IPS-15b (cell line): Measurements from ENCODE around the gene PARS2.

Experiments
- H3K27me3 ChIP-seq: one replicate; pipeline ENCODE4 v1.6.1; 2013; ENCODE audit warnings: low read length; ENCODE audit not compliant: control insufficient read depth, insufficient read depth
- H3K36me3 ChIP-seq: one replicate; pipeline ENCODE4 v1.6.1; 2013; ENCODE audit warnings: low read length; ENCODE audit not compliant: control insufficient read depth, insufficient read depth
- H3K4me1 ChIP-seq: one replicate; pipeline ENCODE4 v1.6.1; 2013; ENCODE audit warnings: mild to moderate bottlenecking, low read length; ENCODE audit not compliant: control insufficient read depth, insufficient read depth
- H3K4me3 ChIP-seq: one replicate; pipeline ENCODE4 v1.5.1; 2013; ENCODE audit warnings: low read depth, low read length
- H3K9ac ChIP-seq: one replicate; pipeline ENCODE4 v1.6.1; 2013; ENCODE audit warnings: low read depth, mild to moderate bottlenecking, low read length
- H3K9me3 ChIP-seq: one replicate; pipeline ENCODE4 v1.6.1; 2013; ENCODE audit warnings: mild to moderate bottlenecking, low read length; ENCODE audit not compliant: control insufficient read depth, insufficient read depth

PARS2 gene

DNA sequence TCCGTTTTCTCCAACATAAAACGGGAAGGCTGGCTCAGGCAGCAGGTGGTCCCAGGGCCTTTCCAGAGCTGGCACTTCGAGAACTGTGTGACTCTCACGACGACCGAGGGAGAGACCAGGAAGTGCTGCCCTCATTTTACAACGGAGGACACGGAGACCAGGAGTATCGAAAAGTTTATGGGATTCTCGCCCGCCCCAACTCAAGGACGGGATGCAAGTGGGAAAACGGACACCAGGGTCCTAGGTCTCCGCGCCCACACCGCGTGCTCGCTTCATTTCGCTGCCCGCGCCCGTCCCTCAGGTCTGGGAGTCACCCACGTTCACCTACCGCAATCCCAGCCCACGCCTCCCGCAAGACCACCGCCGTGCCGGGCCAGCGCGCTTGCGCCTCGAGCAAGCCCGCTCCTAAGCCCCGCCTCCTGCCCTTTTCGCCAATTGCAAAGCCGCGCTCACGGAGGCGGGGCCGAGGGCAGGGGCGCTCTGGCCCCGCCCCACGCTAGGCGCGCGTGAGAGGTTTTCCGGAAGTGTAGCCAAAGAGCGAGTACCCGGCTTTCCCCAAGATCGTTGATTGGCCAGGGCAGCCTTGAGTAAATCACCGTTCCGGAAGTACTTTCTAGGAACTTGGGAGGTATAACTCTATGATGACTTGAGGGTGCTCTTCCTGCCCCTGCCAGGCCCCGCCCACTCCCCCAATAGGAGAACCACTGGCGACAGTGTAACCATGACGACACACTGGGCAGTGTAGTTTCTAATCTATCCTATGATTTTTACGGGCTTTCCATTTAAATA is at the start of gene PARS2:
Gene PARS2 (minus strand): TSS at position 391 of the 789 bp plus-strand sequence. CDS start 5,362 bp downstream, outside the sequence.
- H3K36me3 ChIP-seq: peaks cover 3% of the 10 kb centered on the region
- H3K4me3 ChIP-seq: peak within 1 kb of the TSS; percentile 98
- H3K27me3 ChIP-seq: no peaks in the 10 kb centered on the region
- peak within 1 kb of the TSS; percentile 87 for H3K9ac ChIP-seq
- H3K4me1 ChIP-seq: no peaks in the 10 kb centered on the region
- no peaks in the 10 kb centered on the region for H3K9me3 ChIP-seq

DNA sequence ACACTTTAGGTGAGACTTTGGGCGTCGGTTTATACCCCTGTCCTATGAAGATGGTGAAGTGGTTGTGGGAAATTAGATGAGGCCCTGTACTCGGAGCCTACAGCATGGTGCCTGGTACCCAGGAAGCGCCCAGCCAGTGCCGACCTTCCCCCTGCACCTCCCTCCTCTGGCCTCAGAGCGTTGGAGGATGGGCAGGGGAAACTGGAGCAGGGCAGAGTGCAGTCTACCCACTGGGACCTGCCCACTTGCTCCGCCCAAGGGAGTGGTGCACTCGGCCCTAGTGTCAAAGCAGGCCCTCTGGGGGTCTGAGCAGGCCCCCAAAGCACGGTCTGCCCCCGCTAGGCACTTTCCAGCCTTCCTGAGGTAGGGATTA is 49.8 kb upstream of the PARS2 start:
- H3K9ac ChIP-seq: no peak overlapping the region
- H3K4me3 ChIP-seq: no peak overlapping the region
- H3K4me1 ChIP-seq: peaks cover 16% of the 10 kb centered on the region
- peaks cover 2% of the 10 kb centered on the region for H3K27me3 ChIP-seq
- no peaks in the 10 kb centered on the region for H3K9me3 ChIP-seq
- no peaks in the 10 kb centered on the region for H3K36me3 ChIP-seq

DNA sequence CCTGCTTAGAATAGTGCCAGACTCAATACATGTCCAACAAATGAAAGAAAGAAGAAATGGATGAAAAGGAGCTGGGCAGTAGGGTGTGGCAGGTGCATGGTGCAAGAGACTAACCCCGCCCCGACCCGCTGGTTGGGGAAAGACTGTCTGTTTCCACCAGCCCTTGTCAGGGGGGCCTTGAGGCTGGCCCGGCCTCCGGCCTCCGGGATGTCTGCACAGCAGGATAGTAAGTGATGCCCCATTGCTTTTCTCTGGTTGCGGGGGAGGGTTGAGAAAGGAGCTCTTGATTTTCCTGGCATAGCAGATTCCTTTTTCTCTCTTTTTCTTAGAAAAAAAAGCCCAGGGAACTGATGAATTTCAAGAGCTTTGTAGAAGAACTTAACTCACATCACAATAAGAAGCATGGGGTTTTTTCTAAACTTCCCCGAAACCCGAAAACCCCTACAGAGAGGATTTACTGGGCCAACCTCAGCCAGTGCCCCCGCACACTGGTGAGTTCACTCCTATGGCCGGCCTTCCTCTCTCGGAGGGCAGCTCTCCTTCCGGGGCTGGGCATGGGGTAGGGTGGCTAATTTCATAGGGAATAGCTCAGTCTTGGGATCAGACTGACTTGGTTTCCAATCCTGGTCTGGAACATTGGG is 49.3 kb upstream of the PARS2 start:
- no peak overlapping the region for H3K4me3 ChIP-seq
- no peaks in the 10 kb centered on the region for H3K9me3 ChIP-seq
- no peaks in the 10 kb centered on the region for H3K36me3 ChIP-seq
- H3K9ac ChIP-seq: no peak overlapping the region
- H3K4me1 ChIP-seq: peaks cover 16% of the 10 kb centered on the region
- H3K27me3 ChIP-seq: peaks cover 2% of the 10 kb centered on the region

DNA sequence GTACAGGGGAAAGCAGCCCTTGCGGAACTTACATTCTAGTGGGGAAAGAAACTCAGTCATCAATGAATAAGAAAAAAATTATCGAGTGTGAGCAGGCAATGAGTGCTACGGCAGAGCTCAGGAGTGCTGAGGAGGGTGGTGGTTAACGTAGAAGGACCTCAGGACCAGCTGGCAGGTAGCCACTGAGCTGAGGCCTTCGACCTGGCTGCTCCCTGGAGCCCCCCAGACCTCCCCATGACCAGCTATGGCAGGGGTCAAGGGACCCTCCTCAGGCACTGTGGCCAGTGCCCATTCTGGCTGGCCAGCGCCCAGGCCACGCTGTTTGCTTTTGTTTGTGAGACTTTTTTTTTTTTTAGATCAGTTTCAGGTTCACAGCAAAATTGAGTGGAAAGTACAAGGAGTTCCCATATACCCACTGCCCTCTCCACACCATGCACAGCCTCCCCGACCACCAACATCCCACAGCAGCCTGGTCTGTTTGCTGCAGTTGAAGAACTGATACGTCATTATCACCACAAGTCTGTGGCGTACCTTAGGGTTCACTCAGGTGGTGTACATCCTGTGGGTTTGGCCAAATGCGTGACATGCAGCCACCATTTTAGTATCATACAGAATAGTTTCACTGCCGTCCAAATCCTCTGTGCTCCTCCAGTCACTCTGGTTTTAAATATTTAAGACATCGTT is 48.6 kb upstream of the PARS2 start:
- Histone ChIP-seq H3K4me1 (peaks cover 16% of the 10 kb centered on the region), H3K9me3 (no peaks in the 10 kb centered on the region), H3K36me3 (no peaks in the 10 kb centered on the region), H3K27me3 (peaks cover 2% of the 10 kb centered on the region), H3K9ac (no peak overlapping the region), H3K4me3 (no peak overlapping the region)

DNA sequence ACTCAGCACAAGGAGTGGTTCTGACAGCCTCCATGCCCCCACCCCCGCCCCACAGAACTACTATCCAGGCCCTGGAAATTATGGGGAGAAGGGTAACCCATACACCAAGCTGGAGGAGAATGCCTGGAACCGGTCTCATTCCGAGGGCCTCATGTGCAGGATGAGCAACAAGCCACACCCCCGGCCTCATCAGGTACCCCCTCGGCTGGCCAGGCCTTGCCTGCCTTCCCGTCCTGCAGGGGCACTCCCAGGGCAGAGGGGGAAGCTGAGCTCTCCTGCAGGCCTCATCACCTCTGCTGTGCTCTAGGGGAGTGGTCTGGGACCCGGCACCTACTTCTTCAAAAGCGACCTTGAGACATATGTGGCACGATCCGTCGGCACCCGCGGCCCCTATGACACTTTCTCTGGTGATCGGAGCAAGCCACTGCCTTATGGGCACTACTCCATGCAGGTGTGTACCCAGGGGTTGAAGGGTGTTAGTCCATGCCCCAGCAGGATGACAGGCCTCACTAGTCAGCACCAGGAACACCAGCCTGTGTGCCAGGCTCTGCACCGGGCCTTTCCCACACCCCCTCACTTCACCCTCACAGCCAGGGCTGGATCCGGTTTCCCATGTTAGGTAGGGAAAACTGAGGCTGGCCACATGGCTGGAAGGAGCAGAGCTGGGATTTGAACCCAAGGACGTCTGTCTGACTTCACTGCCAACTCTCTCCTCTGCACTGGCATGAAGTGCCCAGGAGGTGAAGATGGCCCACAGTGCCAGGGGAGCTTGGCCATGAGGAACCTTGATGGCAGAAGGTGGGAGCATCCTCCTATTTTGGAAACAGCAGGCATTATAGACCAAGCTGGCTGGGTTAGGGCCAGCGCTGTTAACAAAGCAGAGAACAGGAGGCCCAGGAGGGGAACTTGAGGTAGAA is 47.7 kb upstream of the PARS2 start:
- H3K4me3 ChIP-seq: no peak overlapping the region
- H3K4me1 ChIP-seq: peaks cover 16% of the 10 kb centered on the region
- no peaks in the 10 kb centered on the region for H3K9me3 ChIP-seq
- H3K9ac ChIP-seq: no peak overlapping the region
- no peaks in the 10 kb centered on the region for H3K36me3 ChIP-seq
- peaks cover 2% of the 10 kb centered on the region for H3K27me3 ChIP-seq

DNA sequence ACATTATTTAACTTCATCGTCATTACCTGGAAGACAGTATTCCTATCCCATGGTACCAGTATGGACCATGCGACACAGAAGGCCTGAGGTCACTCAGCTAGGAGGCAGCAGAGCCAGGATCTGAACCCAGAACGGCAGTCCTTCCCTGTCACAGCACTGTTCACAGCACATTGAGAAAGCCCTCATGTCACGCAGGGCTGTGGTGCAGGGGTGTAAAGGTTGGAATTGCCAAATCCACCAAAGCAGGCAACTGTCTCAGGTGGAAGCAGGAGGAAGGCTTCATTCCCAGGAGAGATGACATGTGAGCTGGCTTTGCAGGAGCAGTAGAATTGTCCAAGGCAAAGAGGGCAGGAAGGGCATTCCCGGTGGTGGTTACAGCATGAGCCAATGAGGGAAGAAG is 46.7 kb upstream of the PARS2 start:
- no peaks in the 10 kb centered on the region for H3K36me3 ChIP-seq
- H3K4me1 ChIP-seq: peaks cover 16% of the 10 kb centered on the region
- no peak overlapping the region for H3K9ac ChIP-seq
- H3K4me3 ChIP-seq: no peak overlapping the region
- H3K9me3 ChIP-seq: no peaks in the 10 kb centered on the region
- peaks cover 2% of the 10 kb centered on the region for H3K27me3 ChIP-seq

DNA sequence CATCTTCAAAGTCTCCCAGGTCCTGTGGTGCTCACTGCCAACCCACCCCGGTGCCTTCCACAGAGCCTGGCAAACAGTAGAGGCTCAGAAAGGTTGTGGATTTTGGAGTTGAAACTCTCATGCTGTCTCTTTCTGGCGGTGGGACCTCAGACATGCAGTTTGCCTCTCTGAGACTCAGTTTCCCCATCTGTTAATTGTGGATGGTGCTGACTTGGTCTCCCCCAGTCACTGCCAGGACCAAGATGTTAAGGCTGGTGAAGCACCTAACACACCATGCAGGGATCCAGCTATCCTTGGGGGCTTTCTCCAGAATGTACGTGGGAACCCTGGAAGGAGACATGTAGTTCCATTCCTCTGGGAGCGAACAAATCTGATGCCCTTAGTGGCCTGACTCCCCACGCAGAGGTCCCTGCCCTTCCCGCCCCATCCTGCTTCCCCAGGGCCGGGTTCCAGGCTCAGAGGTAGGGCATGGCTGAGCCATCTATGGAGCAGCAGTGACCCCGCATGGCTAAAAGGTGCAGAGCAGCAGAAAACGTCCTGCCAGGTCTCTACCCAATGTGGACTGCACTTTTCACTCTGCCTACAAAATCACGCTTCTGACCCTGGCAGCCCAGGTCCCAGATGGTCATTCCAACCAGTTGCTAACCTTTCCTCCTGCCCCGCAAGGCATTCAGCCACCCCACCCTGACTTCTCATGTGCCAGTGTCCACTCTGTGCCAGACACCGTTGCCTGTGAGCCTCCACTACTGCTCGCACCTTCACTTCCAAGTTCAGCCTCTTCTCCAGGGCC is 46.0 kb upstream of the PARS2 start:
- Histone ChIP-seq H3K27me3 (peaks cover 2% of the 10 kb centered on the region), H3K9me3 (no peaks in the 10 kb centered on the region), H3K4me3 (no peak overlapping the region), H3K4me1 (peaks cover 16% of the 10 kb centered on the region), H3K36me3 (no peaks in the 10 kb centered on the region), H3K9ac (no peak overlapping the region)

DNA sequence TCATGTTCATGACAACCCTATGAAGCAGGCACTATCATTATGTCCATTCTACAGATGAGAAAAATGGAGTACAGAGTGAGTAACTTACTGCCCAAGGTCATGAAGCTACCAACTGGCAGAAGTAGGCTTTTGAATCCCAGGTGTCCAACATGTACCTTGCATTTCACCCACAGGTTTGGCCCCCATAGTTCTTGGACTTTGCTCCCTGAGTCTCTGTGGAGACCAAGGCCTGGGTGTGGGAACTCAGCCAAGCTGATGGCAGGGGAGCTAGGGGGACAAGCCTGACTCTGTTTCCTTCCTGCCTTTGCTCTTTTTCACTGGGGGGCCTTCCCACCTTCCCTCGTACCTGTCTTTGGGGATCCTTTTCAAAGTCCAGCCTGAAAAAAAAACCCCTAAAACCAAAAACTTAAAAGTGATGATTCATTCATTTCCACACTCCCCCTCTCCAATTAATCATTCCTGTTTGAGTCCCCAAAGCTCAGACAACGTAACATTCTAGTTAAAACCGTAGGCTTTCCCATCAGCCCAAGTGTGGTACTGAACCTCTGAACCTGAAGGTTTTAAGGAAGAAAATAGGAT is 45.3 kb upstream of the PARS2 start:
- Histone ChIP-seq H3K9ac (no peak overlapping the region), H3K4me3 (no peak overlapping the region), H3K36me3 (no peaks in the 10 kb centered on the region), H3K9me3 (no peaks in the 10 kb centered on the region), H3K4me1 (peaks cover 16% of the 10 kb centered on the region), H3K27me3 (peaks cover 2% of the 10 kb centered on the region)

DNA sequence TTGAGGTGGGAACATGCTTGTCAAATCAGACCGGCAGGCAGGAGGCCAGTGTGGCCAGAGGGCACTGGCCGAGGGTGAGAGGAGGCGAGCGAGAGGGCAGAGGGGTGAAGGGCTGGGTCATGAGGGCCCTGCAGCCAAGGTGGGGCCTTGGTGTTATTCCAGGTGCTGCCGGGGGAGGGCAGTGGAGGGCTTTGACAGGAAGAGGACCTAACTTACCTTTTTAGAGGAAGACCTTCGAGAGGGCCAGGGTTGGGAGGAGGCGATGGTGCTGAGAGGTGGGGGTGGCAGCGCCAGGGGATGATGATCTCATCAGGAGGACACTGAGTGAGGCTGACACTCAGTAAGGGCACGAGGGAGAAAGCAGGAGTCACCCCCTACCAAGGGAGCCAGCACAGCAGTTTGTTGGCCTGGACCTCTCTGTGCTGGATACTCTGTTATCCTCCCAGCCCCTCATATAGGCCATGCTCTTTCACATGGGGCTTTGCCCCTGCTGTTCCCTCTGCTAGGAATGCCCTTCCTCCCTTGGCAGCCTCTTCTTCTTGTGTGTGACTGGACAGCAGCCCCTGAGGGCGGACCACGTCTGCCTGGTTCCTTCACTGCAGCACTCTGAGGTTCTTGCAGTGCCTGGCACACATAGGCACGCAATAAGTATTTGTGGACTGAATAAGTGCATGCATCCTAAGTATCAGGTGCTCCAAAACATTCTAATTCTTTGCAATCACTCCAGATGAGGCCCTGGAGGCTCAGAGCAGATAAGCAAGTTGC is 44.3 kb upstream of the PARS2 start:
- no peaks in the 10 kb centered on the region for H3K36me3 ChIP-seq
- H3K9ac ChIP-seq: no peak overlapping the region
- H3K4me3 ChIP-seq: no peak overlapping the region
- H3K4me1 ChIP-seq: peaks cover 6% of the 10 kb centered on the region
- no peaks in the 10 kb centered on the region for H3K9me3 ChIP-seq
- H3K27me3 ChIP-seq: peaks cover 2% of the 10 kb centered on the region

DNA sequence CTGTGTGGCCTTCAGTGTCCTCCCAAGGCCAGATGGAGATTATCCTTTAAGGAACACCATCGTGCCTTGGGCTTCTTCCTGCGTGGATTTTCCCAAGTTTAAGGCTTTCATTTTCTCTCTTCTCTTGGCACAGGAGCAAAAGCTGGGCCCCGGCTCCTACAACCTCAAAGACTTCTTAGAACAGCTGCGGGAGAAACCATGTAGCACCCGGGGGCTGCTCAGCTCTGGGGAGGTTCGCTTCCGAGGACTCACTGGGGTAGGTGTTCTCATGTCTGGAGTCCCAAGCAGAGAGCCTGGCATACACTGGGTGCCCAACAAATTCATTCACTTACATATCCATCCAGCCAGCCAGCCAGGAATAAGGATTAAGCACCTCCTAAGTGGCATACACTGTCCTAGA is 43.4 kb upstream of the PARS2 start:
- no peak overlapping the region for H3K9ac ChIP-seq
- no peaks in the 10 kb centered on the region for H3K9me3 ChIP-seq
- H3K36me3 ChIP-seq: no peaks in the 10 kb centered on the region
- peaks cover 3% of the 10 kb centered on the region for H3K4me1 ChIP-seq
- no peak overlapping the region for H3K4me3 ChIP-seq
- H3K27me3 ChIP-seq: peaks cover 2% of the 10 kb centered on the region
